ENCODE results near the gene CTDSPL. TPM values are rescaled to one million over a fixed set of nuclear protein-coding genes. Genes with fewer than 3 reads are reported as not detected.
A peak's percentile ranks its signal among the peaks of the same experiment; 100 is the strongest.
"Not testable (repeated sequence)": the region's sequence is repeated elsewhere in the genome, so short reads cannot be mapped to it uniquely, and the experiment has no call there.

The CTDSPL gene
- total RNA-seq, 1 experiment from 2014 or later = 14.0 TPM

- BruUV-seq (replicated peaks) = no TSS peak
- intact Hi-C loops (cut with micrococcal nuclease; ENCODE audit: unreplicated experiment) = no loop called here
- no peaks in the 10 kb centered on the region for H3K27me3 ChIP-seq (replicated peaks; ENCODE audit: insufficient read depth, low read depth, low read length, poor library complexity)
- CTCF ChIA-PET = no interaction called here
- H3K36me3 ChIP-seq (ENCODE audit: insufficient read depth, low read length, poor library complexity, severe bottlenecking) = no peaks in the 10 kb centered on the region
- DNase-seq (ENCODE audit: low spot score) = no peak
- H3K4me1 ChIP-seq (ENCODE audit: insufficient read depth, low read length, poor library complexity, severe bottlenecking) = no peaks in the 10 kb centered on the region
- no peak overlapping the region for H3K4me3 ChIP-seq (ENCODE audit: low read depth, low read length, poor library complexity, severe bottlenecking)
- no peaks in the 10 kb centered on the region for H3K9me3 ChIP-seq (ENCODE audit: low read depth, low read length, poor library complexity, severe bottlenecking)
- POLR2A ChIA-PET (ENCODE audit: low non-redundant PET) = no interaction called here
- no peak overlapping the region for H3K27ac ChIP-seq (ENCODE audit: low read depth, low read length, poor library complexity, severe bottlenecking)
- no peak for TF ChIP-seq EZH2 (IDR thresholded peaks at IDR 0.05; ENCODE audit: borderline replicate concordance, low read depth, low read length, poor library complexity, severe bottlenecking)
- TF ChIP-seq, protein P1, sequence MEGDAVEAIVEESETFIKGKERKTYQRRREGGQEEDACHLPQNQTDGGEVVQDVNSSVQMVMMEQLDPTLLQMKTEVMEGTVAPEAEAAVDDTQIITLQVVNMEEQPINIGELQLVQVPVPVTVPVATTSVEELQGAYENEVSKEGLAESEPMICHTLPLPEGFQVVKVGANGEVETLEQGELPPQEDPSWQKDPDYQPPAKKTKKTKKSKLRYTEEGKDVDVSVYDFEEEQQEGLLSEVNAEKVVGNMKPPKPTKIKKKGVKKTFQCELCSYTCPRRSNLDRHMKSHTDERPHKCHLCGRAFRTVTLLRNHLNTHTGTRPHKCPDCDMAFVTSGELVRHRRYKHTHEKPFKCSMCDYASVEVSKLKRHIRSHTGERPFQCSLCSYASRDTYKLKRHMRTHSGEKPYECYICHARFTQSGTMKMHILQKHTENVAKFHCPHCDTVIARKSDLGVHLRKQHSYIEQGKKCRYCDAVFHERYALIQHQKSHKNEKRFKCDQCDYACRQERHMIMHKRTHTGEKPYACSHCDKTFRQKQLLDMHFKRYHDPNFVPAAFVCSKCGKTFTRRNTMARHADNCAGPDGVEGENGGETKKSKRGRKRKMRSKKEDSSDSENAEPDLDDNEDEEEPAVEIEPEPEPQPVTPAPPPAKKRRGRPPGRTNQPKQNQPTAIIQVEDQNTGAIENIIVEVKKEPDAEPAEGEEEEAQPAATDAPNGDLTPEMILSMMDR (conservative IDR thresholded peaks at IDR 0.05; ENCODE audit: low read depth, low read length) = no peak
These were observed 170.7 kb downstream of the CTDSPL start for GRCh38 chr3:38032328-38032865.

DNA sequence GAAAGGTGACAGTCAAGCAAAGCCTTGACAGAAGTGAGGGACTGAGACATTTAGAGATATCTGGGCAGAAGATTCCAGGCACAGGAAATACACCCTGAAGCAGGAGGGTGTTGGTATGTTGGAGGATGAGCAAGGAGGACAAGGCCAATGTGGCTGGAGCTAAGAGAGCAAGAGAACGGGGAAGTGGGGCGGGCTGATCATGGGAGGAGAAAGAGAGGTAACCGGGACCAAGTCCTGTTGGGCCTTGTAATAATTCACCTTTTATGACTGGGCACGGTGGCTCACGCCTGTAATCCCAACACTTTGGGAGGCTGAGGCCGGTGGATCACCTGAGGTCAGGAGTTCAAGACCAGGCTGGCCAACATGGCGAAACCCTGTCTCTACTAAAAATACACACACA is 171.9 kb downstream of the CTDSPL start:
- H3K27me3 ChIP-seq (replicated peaks; ENCODE audit: insufficient read depth, low read depth, low read length, poor library complexity); CTCF ChIA-PET; H3K36me3 ChIP-seq (ENCODE audit: insufficient read depth, low read length, poor library complexity, severe bottlenecking); H3K4me3 ChIP-seq (ENCODE audit: low read depth, low read length, poor library complexity, severe bottlenecking); BruUV-seq (replicated peaks); H3K27ac ChIP-seq (ENCODE audit: low read depth, low read length, poor library complexity, severe bottlenecking); H3K9me3 ChIP-seq (ENCODE audit: low read depth, low read length, poor library complexity, severe bottlenecking); intact Hi-C loops (cut with micrococcal nuclease; ENCODE audit: unreplicated experiment); H3K4me1 ChIP-seq (ENCODE audit: insufficient read depth, low read length, poor library complexity, severe bottlenecking); POLR2A ChIA-PET (ENCODE audit: low non-redundant PET); DNase-seq (ENCODE audit: low spot score): not testable (repeated sequence)

Small RNA genes lying within 50 kb of the gene (microRNA-seq; reads per million reads assigned to microRNA genes)
- gene MIR26A1 = 16.4 reads per million, percentile 40 among the genes with 10 or more reads in this experiment

Other genes starting within 250 kb of the CTDSPL start
- 2.9 and 4.2 TPM in 2 replicates for gene VILL, start 128.9 kb downstream of the CTDSPL start, total RNA-seq (2021)
- gene PLCD1, start 167.8 kb downstream of the CTDSPL start, total RNA-seq (2021) = 1.1 and 4.1 TPM in 2 replicates
- gene DLEC1, start 177.3 kb downstream of the CTDSPL start, total RNA-seq (2021) = not detected in 2 replicates

Measured in A673 (cell line).